Thoracic aorta (tissue), 2 donors: ENCODE results near the gene RAMP3. TPM values are rescaled to one million over a fixed set of nuclear protein-coding genes. Genes with fewer than 3 reads are reported as not detected.

Source experiments
- ATAC-seq: fragments of 150-250 bp; one replicate; pipeline ENCODE4 v1.8.0; 2017; ENCODE audit warnings: low read depth; ENCODE audit not compliant: insufficient number of reproducible peaks, low FRiP score
- DNase-seq: peaks from one replicate; pipeline ENCODE4 v3.0.0-alpha.2; 2020; ENCODE audit warnings: low spot score
- H3K27ac ChIP-seq, 2 donors: fragments of 200-600 bp; sonication (generic); 1 replicate in 1 of 2; 2 replicates in 1 of 2; pipeline ENCODE4 v1.5.1; 2016; ENCODE audit warnings: mild to moderate bottlenecking in 2 of 2, moderate library complexity in 2 of 2
- H3K27me3 ChIP-seq: fragments of 200-600 bp; sonication (generic); replicated peaks from 2 replicates; pipeline ENCODE4 v1.6.0; 2016; ENCODE audit warnings: mild to moderate bottlenecking; ENCODE audit not compliant: insufficient read depth
- H3K36me3 ChIP-seq: fragments of 200-600 bp; sonication (generic); one replicate; pipeline ENCODE4 v1.5.1; 2016
- H3K4me1 ChIP-seq, 2 donors: fragments of 200-600 bp; sonication (generic); 1 replicate in 1 of 2; 2 replicates in 1 of 2; pipeline versions ENCODE4 v1.5.1 to v1.6.0; 2016; ENCODE audit warnings: low read depth in 2 of 2, mild to moderate bottlenecking in 1 of 2; ENCODE audit not compliant: control insufficient read depth in 1 of 2
- H3K4me3 ChIP-seq: fragments of 200-600 bp; sonication (generic); 2 replicates; pipeline ENCODE4 v1.5.1; 2016; ENCODE audit warnings: mild to moderate bottlenecking
- H3K9me3 ChIP-seq: fragments of 200-600 bp; sonication (generic); 2 replicates; pipeline ENCODE4 v1.5.1; 2016
- total RNA-seq, 2 donors: library from RNA; depleted of rRNA; stranded (reverse); fragments of >200 nt; gene quantifications; one replicate each; pipeline versions ENCODE4 v1.1.0 to v1.2.3, GENCODE V29; 2016
- TF ChIP-seq, protein P1 (sequence below): fragments of 200-600 bp; sonication (generic); IDR thresholded peaks from one replicate; pipeline ENCODE4 v1.5.1; 2019; ENCODE audit warnings: antibody characterized with exemption

RAMP3 gene
- total RNA-seq, 2 donors from 2014 or later = 76.5 to 123 TPM

DNA sequence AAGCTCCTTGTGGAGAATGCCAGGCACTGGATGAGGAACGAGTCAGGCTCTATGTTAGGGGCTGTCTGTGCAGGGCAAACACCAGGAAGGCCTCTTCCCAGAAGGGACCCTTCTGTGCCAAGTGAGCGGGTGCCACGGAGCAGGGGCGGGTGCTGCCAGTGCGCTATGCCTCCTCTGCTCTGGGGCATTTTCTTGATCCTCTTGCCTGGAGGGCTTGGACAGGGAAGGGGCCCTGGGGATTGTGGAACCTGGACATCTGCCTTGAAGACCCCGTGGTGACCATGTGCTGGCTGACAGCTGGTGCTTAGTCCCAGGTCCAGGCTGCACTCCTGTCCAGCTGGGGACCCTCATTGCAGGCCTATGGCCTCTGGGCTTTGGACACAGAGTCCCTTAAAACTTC is 30.7 kb upstream of the RAMP3 start:
- no peak overlapping the region for H3K4me3 ChIP-seq
- H3K36me3 ChIP-seq = no peaks in the 10 kb centered on the region
- H3K27ac ChIP-seq = no peak overlapping the region
- H3K9me3 ChIP-seq = no peaks in the 10 kb centered on the region
- ATAC-seq = no peak
- H3K27me3 ChIP-seq = no peaks in the 10 kb centered on the region
- DNase-seq = no peak
- no peaks in the 10 kb centered on the region for H3K4me1 ChIP-seq
- TF ChIP-seq, protein P1, sequence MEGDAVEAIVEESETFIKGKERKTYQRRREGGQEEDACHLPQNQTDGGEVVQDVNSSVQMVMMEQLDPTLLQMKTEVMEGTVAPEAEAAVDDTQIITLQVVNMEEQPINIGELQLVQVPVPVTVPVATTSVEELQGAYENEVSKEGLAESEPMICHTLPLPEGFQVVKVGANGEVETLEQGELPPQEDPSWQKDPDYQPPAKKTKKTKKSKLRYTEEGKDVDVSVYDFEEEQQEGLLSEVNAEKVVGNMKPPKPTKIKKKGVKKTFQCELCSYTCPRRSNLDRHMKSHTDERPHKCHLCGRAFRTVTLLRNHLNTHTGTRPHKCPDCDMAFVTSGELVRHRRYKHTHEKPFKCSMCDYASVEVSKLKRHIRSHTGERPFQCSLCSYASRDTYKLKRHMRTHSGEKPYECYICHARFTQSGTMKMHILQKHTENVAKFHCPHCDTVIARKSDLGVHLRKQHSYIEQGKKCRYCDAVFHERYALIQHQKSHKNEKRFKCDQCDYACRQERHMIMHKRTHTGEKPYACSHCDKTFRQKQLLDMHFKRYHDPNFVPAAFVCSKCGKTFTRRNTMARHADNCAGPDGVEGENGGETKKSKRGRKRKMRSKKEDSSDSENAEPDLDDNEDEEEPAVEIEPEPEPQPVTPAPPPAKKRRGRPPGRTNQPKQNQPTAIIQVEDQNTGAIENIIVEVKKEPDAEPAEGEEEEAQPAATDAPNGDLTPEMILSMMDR = no peak

DNA sequence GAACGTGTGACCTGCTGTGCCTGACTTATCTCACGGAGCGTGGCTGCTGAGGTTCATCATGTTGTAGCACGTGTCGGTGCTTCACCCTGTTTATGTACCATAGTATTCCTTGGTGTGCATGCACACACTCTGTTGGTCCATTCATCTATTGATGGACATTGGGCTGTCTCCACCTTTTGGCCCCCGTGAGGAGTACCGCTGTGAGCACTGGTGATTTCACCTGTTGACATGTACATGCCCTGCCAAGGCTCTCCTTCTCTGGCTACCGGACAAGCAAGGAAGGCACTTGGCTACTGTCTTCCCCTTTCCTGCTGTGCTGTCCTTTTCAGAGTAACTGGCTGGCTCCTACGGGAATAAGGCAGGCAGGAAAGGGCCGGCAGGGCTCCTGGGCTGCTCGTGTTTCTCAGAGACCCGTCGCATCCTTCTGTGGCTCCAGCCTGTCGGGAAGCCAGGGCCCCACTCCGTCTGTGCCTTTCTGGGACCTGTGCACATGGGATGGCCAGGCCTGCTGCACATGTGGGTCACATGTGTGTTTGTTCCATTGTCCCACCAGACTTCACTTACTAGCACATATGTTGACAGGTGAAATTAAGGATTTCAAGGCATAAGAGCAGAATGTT is 28.3 kb upstream of the RAMP3 start:
- Histone ChIP-seq H3K36me3 (no peaks in the 10 kb centered on the region), H3K4me1 (no peaks in the 10 kb centered on the region), H3K27me3 (no peaks in the 10 kb centered on the region), H3K4me3 (no peak overlapping the region), H3K27ac (no peak overlapping the region), H3K9me3 (no peaks in the 10 kb centered on the region)
- DNase-seq (no peak), ATAC-seq (no peak)
- TF ChIP-seq, protein P1 = no peak

DNA sequence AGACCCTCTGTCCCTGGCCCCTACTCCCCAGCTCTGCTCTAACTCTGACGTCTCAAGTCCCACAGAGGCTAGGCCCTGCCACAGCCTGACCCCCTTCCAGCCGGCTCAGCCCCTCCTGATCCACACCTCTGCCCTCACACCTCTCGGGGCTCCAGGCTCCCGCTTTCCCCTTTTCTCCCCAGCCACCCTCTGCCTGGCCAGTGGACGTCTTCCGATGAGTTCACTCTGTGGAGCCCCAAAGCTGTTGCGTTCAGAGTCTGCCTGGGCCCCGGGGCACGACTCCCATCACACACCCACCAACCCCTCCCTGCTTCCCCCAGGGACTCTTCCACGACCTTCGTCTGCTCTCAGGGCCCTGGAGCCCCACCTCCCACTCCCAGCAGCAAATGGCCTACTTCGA is 27.7 kb upstream of the RAMP3 start:
- H3K4me3 ChIP-seq = no peak overlapping the region
- no peaks in the 10 kb centered on the region for H3K4me1 ChIP-seq
- no peaks in the 10 kb centered on the region for H3K36me3 ChIP-seq
- H3K27ac ChIP-seq = no peak overlapping the region
- no peak for ATAC-seq
- TF ChIP-seq, protein P1 = no peak
- no peak for DNase-seq
- no peaks in the 10 kb centered on the region for H3K9me3 ChIP-seq
- H3K27me3 ChIP-seq = no peaks in the 10 kb centered on the region

DNA sequence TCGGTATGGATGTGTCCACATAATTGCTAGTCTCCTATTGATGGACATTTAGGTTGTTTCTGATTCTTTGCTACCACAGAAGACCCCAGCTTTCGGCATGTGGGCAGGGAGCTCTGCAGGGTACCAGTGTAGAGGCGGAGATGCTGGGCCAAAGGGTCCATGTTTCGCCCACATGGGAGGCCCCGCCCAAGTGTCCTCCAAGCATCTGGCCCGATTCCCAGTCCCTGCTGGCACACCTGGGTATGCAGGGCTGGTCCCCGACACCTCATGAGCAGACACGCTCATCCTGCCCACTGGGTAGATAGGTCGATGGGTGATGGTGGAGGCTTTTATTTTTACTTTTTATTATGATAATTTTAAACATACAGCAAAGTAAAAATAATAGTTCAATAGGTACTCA is 26.7 kb upstream of the RAMP3 start:
- Histone ChIP-seq H3K36me3 (no peaks in the 10 kb centered on the region), H3K27ac (no peak overlapping the region), H3K27me3 (no peaks in the 10 kb centered on the region), H3K9me3 (no peaks in the 10 kb centered on the region), H3K4me1 (no peaks in the 10 kb centered on the region), H3K4me3 (no peak overlapping the region)
- ATAC-seq (no peak), DNase-seq (no peak)
- TF ChIP-seq, protein P1 = no peak

DNA sequence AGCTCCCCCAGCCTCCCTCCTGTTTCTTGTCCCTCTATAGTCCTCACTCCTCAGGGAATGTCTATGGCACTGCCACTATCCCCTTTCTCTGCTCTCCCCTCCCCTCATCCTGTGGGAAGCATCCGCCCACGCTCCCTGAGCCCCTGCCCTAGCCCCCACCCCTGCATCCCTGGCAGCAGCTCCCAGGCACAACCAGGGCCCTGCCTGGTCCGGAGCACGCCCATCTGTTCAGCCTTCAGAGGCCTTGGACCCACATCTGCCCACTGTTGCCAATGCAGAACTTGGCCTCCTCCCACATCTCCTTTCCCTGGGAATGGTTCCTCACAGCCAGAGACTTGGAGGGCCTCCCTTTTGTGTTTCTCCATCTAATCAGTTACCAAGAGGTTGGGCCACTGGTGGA is 25.7 kb upstream of the RAMP3 start:
- DNase-seq (no peak), ATAC-seq (no peak)
- Histone ChIP-seq H3K36me3 (no peaks in the 10 kb centered on the region), H3K4me3 (no peak overlapping the region), H3K4me1 (no peaks in the 10 kb centered on the region), H3K27ac (no peak overlapping the region), H3K27me3 (no peaks in the 10 kb centered on the region), H3K9me3 (no peaks in the 10 kb centered on the region)
- TF ChIP-seq, protein P1 = no peak
